HG03025 (cell line): ENCODE measurements around the gene GRIA4.
"Not testable (repeated sequence)": the region's sequence is repeated elsewhere in the genome, so short reads cannot be mapped to it uniquely, and the experiment has no call there.

Experiments
- ATAC-seq: cut with Tn5 transposase; IDR thresholded peaks from one replicate; pipeline ENCODE4 v1.9.1; 2021; ENCODE audit warnings: mild to moderate bottlenecking, moderate library complexity; ENCODE audit not compliant: unreplicated experiment, low FRiP score

GRIA4 gene

DNA sequence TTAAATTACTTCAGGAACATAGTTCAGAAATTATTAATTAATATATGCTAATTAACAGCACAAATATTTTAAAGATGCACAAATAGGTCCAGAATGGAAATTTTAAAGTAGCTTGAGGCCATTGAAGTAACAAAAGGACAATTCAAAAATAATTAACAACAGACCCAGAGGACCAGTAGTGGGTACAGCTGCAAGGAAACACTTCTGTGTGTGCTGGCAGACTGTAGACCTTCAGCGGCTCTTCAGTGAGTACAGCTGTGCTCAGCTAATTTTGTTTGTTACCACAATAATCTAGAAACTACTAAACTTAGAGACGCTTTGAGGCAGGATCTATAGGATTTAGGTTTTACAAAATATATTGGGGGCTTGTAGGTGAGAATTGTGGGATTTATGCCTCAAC is 103.8 kb downstream of the GRIA4 start:
- ATAC-seq: no peak

DNA sequence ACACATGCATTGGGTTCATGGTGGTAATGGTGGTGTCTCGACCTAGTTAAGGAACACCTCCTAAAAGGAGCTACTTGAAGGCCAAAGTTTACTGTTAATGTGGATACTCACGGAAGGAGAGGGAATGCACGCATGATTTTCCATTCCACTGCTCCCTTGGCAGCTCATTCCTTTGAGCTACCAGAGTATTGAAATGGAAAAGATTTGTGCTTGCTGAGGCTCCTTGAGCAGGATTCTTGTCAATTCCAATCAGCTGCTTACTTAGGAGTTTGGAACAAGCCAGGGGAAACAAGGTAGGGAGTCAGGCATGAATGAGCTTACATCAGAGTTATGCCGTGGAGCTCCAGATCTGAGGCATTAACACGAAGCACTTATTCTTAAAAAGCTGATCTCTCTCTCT is 108.8 kb downstream of the GRIA4 start:
- no peak for ATAC-seq

DNA sequence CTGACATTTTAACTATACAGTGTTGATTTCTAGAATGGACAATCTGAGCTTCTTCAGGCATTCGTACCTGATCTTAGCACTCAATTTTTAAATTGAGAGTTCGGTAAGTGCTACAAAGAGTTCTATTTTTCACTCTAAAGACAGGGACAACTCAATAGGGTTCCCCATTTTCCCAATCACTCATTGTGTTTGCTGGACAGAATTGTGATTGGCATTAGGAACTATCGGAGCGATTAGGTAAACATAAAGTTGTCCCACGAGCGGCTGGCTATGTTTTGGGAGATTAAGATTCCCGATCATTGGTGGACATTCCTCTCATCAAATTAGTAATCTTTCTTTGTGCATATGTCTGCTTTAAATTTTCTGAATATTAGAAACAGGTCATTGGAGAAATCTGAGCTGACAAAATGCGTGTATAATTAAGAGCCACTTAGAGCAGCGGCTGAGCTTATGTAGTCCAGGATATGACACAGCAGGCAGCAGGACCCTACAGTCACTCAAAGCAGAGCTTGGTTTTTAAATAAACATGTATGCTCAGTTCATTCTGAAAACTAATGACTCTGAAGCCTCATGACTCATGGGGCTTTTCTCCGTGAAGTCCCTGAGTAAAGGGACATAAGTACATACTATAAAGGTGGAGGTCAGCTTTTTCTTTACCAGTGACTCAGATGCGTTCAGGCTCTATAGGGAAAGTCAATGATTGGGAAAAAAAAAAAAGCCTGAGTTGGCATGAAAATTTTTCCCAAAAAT is 109.4 kb downstream of the GRIA4 start:
- peak; percentile 80 for ATAC-seq

DNA sequence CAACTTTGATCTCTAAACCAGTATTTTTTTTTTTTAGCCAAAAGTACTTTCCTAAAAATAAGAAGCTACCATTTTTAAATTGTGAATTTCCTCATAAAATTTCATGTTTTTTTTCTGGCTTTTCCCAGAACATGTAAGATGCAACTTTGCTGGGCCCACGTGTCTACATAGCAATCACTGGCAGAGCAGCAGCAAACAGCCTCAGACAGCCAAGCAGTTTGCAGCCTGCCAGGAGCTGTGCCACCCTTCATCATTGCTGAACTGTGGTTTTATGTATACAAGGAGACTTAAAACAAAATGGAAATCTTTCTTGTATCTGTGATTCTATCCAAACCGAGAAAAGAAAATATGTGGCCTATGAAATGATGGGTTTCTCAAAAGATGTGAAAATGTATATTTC is 110.2 kb downstream of the GRIA4 start:
- ATAC-seq: no peak

DNA sequence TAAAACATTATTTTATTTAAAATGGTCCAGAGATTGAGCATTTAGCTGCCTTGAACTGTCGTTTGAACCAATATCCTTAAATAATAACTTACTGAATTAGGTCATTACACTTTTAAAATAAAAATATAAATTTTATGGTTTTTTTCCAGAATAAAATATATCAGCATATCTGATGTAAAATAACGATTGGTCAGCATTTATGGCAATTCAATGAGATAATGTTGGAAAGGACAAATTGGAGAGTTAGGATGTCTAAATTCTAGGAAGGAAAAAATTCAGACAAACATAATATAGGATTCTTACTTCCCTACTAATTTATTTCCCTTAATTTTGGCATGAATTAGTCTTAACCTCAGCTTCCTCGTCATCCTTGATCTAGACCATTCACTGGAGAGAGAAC is 113.4 kb downstream of the GRIA4 start:
- no peak for ATAC-seq

DNA sequence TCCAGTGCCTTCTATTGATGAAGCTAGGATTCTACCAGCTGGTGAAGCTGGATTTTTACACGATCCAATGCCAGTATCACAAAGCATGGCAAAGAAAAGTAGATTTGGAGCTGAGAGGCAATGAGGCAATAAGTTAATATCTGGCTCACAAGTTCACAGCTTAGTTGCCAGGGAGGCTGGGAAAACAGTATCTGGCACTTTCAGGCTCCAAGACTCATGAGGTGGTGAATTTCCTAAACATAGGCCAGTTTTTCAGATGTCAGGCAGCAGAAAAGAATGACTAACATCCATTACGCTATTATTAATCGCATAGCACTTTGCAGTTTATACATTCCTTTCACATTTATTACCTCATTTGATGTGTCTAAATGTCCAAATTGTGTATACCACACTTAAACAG is 122.7 kb downstream of the GRIA4 start:
- ATAC-seq: no peak

DNA sequence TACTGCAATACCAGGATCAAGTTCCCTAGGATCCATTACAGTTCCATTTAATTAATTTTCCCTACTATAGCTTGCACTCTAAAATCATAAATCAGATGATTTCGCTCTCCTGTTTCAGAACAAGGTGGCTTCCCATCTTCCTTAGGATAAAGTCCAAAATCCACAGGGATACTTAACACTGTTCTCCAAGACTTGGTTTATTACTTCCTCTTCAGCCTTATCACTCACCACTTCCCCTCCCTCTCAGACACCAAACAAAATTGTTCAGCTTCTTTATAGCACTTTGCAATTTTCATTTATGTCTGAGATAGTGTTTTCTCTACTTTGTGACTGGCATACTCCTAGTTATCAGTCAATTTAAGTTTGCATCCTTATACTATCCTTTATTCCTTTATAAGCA is 124.6 kb downstream of the GRIA4 start:
- no peak for ATAC-seq

DNA sequence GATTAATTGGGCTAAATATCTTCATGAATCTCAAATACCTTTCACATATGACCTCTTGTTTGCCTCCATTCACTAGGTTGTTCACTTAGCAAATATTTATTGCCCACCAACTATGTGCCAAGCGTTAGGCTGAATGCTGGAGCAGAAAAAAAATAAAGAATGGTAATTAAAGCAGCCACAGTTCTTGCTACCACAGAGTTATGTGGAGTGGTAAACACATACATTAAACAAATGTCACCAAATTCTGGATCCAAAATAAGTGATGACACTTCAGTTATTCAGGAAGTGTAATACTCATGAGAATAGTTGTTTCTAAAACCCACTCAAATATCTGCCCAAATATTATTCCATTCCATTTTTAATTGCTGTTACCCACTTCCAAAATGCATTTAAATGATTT is 128.4 kb downstream of the GRIA4 start:
- ATAC-seq: no peak

DNA sequence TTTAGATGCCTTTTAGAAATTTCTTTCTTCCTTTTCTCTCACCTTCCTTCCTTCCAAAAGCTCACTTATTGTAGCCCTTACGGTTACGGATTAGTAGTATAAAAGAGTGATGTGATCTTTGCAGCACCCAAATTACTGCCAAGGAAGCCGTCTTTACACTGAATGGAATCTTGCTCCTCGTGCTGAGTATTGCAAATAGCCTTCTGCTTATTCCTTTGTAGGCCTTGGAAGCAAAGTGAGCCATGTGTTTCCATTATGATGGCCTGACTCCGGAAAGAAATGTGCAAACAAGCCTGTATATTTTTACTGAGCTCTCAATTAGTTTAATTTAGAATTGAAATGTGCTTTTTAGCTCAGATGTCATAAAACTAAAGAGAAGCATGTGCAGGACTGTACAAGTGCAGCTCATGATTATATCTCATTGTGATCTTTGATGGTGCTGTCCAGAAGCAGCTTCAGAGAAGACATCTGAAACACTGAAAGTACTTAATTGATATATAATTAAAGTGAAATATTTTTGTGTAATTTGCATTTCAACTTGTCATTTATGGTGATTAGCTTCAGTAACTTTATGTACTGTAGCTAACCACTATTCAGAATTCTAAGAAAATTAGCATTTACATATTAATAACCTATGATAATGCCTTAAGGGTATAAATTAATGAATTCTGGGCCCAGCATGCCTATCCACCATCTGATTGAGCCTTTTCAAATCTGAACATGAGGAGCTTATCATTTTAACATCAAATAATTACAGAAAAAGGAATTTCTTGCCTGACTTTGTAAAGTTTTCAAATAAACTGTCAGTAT is 129.3 kb downstream of the GRIA4 start:
- ATAC-seq: no peak

DNA sequence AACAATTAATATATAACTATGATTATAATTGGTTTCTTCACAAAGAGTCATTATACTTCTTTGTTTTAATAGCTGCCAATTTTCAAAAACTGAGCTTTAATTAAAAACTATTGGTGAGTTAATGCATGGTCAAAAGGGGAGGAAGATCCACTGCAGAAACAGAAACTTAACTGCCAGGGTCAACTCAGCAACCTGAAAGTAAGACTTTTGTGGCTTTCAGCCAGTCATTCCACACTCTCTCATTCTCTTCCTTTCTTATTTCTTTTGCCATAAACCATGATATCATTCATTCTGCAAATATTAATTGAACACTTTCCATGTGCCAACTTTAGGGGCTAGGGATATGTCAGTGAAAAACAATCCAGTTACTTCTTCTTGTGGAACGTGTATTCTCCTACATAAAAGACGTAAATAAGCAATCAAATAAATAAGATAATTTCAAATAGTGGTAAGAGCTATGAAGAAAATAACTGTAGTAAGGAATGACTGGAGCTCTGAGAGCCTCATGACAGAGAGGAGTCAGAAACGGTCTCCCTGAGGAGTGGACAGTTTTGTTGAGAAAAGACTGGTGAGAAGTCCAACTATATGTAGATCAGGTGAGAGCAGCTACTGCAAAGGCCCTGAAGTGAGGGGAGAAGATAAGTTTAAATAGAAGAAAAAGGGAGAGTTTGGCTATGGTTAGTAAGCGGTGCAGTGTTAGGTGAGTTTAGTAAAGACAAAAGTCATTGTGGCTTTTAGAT is 130.5 kb downstream of the GRIA4 start:
- ATAC-seq: peak; percentile 91

DNA sequence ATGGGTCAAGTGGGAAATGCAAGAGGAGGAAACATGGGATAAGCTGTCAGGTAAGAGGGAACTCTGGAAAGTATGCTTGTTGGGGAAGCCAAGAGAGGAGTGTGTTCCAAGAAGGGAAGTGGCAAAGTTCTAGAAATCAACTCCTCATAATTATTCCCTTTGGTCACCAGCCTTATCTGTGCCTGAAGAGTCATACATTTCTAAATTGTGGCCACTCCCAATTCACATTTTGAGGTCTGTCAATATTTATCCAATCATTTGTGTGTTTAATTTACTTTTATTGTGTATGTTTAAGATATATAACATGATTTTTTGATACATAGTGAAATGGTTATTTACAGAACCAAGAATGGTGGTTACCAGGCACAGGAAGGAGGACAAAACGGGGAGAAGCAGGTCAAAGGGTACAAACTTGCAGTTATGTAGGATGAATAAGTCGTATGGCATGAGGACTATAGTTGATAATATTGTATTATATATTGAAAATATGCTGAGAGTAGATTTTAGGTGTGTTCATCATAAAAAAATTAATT is 131.7 kb downstream of the GRIA4 start:
- no peak for ATAC-seq

DNA sequence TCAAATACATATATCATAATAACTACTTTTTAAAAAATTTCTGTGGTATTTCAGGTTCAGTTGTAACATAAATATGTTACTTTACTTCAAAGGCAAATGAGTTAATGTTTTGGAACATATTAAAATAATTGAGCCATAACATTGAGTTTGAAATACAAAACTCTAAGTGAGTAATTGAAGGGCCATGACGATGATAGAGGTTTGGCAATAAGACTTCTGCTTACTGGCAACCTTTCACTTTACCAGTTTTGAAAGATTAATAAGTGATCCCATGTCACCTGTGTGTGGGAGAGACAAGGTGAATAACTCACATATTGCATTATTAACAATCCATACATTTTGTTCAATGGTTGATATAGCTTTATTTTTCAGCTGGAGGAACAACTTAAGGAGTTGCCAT is 144.4 kb downstream of the GRIA4 start:
- no peak for ATAC-seq

DNA sequence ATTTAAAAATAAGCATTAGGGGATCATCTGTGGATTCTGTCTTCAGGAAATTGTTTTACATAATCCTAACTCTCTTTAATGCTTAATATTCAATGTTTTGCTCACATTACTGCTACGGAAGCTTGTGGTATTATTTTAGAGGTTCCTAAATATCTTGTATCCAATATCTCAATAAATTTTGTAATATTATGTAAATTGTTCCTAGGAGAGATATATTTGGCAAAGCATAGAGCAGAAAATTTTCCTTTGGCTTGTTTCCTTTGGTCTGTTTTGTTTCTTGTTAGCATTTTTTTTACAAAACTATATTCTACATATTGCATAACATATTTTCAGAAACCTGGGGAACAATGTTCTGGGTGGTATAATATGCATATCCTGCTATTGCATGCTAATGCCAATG is 144.8 kb downstream of the GRIA4 start:
- ATAC-seq: no peak

DNA sequence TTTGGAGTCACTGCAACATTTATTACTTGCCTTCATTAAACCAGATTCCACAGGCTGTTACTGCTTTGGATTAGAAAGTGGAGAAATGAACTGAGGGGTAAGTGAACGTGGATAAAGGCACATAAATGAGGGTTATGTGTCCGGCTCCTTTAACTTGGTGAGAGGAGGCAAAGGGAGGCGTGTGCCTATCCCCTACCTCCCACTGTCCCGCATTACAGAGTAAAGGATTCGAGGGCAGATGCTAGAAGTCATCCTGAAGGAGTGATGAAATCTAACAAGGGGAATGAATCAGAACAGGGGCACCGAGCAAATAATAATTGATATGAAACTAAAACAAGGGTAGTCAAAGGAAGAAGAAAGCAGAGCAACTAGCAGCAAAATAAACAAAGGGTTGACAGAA is 147.2 kb downstream of the GRIA4 start:
- ATAC-seq: no peak

DNA sequence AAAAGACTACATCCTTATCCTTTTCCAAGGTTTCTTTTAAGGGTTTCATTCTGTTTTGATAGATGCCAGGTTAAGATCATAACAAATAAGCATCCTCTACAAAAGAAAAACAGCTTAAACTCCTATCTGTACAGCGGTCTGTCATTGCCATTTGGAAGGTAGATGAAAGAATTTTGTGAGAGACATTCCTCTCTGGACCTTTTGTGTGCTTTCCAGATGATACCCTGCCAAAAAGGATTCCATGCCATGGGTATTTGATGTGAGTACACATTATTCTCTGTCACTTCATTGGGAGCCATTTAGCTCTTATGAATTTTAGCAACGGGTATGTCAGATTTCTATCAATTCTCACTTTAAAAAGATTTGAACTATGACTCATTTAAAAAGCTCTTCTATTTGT is 153.7 kb downstream of the GRIA4 start:
- no peak for ATAC-seq

DNA sequence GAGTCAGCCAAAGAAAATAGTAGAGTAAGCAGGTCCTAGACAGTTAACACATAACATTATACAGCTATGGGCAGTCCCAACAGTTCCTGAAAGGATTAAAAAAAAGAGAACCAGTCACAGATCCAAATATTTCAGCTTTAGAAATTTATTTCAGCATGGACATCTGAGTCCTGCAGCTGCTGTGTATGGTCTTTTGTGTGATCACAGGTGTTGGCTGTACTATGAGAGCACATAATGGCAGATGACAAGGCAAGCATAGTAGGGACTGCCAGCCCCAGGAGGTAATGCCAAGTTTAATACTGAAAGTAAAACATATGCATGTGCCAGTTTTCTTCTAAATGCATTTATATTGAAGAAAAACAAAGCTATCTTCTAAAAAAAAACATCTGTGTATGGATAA is 158.1 kb downstream of the GRIA4 start:
- no peak for ATAC-seq

DNA sequence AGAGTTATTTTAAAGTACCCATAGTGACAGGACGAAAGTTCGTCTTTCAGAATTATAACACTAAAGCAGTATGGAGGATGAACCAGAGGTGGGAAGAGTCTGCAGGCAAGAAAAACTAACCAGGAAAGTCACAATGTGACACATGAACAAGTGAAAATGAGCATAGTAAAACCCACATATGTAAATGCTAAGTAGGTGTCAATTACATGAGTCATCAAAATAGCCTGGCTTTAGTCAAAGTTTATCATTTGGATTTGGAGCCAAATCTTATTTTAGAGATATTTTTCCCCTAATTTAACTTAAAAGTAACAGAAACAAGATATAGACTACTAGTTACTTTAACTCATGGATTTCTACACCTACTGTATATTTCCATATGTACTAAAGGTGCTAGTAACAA is 159.8 kb downstream of the GRIA4 start:
- no peak for ATAC-seq

DNA sequence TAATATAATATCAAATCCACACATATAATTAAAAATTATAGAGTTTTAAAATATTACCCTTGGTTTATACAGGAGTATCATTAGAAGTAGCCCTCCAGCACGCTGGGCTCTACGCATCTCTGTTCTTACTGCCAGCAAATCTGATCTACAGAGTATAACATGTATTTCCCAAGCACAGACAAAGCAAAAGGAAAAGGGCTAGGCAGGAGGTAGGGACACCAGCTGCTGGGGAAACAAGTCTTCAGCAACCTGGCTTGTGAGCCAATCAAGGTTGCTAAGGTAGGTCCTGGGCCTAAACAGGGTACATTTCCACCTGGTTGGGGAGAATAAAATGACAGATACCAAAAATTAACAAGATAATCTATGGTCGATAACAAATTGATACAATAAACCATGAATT is 163.6 kb downstream of the GRIA4 start:
- not testable (repeated sequence) for ATAC-seq

DNA sequence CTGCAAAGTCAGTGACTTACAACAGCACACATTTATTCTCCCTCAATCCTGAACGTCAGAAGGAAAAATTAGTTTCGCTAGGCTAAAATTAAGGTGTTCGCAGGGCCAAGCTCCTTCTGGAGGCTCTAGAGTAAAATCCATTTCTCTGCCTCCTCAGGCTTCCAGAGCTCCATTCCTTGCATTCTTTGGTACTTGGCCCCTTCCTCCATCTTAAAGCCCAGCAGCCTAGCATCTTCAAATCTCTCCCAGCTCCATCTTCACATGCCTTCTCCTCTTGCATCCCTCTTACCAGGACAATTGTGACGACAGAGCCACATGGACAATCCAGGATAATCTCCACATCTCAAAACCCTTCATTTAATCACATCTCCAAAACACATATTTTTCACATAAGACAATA is 165.0 kb downstream of the GRIA4 start:
- no peak for ATAC-seq

DNA sequence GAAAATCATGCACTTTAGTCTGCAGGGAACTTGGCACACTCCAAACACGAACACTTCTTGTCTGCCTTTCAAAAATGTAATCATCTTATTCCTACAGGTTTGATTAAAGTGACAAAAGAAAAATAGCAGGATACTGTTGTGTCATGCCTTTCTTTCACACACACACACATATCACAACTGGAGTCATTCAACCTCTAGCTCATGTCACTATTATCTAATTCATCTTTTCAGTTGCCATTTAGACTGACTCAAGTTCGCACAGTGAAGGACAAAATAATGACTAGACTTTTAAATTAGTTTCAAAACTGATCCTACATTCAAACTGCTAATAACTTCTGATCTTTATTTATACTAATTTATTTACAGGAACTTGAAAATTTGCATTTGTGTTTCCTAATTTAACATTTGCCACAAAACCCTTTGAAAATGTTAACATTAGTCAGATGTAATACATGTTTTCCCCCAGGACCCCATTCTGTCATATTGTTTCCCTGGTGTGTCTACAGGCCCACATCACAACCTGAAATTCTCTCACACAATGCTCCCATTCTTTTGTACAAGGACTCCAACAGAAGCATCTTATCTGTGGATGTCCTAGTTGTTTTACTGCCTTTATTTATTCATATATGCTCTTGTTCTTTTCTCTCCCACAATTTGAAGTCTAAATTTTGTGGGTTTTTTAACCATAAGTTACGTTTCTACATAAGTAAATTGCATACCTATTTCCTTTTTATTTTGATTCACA is 171.1 kb downstream of the GRIA4 start:
- no peak for ATAC-seq
